ENCODE data around the gene TDRD10.

The TDRD10 gene

GRCh38 chr1:154571244-154571963 lies 69.4 kb downstream of the TDRD10 start:
- DNase-seq (ENCODE audit: low read depth), result no peak

GRCh38 chr1:154571964-154572288 lies 69.9 kb downstream of the TDRD10 start:
- no peak for DNase-seq (ENCODE audit: low read depth)
- no peak overlapping the region for H3K4me3 ChIP-seq (ENCODE audit: low read depth, low read length)

More at GRCh38 chr1:154571244-154571963, 69.4 kb downstream of the TDRD10 start:
- H3K4me3 ChIP-seq (ENCODE audit: low read depth, low read length), result no peak overlapping the region

DNA sequence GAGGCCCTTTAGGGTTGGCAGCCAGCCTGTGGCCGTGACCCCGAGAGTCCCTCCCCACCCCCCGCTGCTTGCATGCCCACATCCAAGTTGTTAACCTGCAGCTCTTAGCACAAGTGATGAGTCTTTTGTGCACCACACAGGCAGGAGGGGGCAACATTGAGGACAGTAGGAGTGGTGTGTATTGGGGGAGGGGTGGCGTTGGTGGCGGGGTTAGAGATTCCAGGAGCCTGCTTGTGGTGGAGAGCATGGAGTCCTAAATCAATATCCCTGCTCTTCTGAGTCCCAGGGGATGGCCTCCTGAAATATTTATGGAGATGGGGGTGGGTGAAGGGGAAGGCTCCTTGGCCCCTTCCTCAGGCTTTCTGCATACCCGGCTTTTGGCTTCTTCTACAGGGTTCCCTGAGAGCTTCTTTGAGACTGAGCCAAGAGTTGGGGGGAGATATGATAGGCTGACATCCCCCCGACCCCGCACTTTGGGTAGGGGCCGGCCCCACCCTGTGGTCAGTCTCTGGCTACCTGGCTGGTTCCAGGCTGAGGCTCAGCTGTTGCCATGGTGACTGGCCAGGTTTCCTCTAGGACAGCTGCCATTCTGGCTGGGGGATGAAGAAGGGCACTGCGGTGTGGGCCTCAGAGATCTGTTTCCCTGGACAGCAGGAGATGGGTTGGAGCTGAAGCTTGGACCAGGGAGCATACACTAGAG lies 70.6 kb downstream of the TDRD10 start:
- no peak for DNase-seq (ENCODE audit: low read depth)
- no peak overlapping the region for H3K4me3 ChIP-seq (ENCODE audit: low read depth, low read length)

GRCh38 chr1:154573168-154573510 lies 71.1 kb downstream of the TDRD10 start:
- H3K4me3 ChIP-seq (ENCODE audit: low read depth, low read length), result no peak overlapping the region
- no peak for DNase-seq (ENCODE audit: low read depth)

GRCh38 chr1:154574716-154575115 lies 72.7 kb downstream of the TDRD10 start:
- H3K4me3 ChIP-seq (ENCODE audit: low read depth, low read length), result no peak overlapping the region

DNA sequence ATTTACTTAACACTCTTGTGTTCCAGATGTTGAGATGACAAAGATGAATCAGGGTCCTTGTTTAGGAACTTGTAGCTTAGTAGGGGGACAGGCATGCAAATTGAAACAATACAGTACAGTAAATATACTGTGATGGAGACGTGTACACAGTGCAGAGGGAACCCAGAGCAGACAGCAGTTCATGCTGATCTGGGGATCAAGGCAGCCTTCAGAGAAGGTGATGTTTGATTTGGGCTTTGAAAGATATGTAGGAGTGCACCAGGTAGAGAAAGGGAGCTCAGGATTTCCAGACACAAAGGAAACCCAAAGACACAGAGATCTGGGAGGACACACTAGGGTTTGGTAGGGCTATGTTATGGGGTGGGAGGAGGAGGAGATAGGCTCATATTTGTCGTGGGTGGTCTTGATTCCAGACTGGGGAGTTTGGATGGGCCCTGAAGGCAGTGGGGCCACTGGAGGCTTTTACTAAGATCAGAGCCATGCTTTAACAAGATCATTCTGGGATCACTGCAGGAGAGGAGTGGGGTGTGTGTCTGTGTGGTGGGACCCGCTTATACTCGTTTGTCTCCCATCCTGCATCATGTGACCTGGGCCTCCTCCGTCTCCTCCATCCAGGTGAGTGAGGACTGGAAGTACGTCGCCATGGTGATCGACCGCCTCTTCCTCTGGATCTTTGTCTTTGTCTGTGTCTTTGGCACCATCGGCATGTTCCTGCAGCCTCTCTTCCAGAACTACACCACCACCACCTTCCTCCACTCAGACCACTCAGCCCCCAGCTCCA lies 73.3 kb downstream of the TDRD10 start:
- DNase-seq (ENCODE audit: low read depth), result no peak

More at GRCh38 chr1:154574716-154575115, 72.7 kb downstream of the TDRD10 start:
- DNase-seq (ENCODE audit: low read depth), result no peak

DNA sequence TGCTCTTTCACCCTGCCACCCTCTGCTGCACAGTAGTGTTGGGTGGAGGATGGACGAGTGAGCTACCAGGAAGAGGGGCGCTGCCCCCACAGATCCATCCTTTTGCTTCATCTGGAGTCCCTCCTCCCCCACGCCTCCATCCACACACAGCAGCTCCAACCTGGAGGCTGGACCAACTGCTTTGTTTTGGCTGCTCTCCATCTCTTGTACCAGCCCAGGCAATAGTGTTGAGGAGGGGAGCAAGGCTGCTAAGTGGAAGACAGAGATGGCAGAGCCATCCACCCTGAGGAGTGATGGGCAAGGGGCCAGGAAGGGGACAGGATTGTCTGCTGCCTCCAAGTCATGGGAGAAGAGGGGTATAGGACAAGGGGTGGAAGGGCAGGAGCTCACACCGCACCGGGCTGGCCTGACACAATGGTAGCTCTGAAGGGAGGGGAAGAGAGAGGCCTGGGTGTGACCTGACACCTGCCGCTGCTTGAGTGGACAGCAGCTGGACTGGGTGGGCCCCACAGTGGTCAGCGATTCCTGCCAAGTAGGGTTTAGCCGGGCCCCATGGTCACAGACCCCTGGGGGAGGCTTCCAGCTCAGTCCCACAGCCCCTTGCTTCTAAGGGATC lies 74.0 kb downstream of the TDRD10 start:
- no peak overlapping the region for H3K4me3 ChIP-seq (ENCODE audit: low read depth, low read length)
- no peak for DNase-seq (ENCODE audit: low read depth)

More for the DNA sequence above, 73.3 kb downstream of the TDRD10 start:
- H3K4me3 ChIP-seq (ENCODE audit: low read depth, low read length), result no peak overlapping the region

- H3K4me3 ChIP-seq (ENCODE audit: low read depth, low read length), result no peak overlapping the region
- DNase-seq (ENCODE audit: low read depth), result no peak
Measured at GRCh38 chr1:154577346-154578057, 75.5 kb downstream of the TDRD10 start.

DNA sequence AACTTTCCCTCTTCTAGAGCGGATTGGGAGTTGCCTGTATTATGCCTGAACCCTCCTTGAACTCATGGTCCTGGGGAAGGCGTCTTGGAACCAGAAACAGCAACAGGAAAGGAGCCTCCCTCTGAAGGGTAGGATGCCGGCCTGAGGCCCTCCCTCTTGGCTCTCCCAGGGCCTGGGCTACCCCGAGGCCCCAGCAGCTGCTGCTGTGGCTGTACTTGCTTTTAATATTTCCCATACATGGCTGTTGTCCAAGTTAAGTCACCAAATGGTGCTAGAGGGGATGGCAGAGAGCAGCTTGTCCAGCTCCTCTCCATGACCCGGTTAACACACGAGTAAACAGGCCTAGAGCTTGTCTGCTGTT lies 76.0 kb downstream of the TDRD10 start:
- H3K4me3 ChIP-seq (ENCODE audit: low read depth, low read length), result no peak overlapping the region
- no peak for DNase-seq (ENCODE audit: low read depth)

DNA sequence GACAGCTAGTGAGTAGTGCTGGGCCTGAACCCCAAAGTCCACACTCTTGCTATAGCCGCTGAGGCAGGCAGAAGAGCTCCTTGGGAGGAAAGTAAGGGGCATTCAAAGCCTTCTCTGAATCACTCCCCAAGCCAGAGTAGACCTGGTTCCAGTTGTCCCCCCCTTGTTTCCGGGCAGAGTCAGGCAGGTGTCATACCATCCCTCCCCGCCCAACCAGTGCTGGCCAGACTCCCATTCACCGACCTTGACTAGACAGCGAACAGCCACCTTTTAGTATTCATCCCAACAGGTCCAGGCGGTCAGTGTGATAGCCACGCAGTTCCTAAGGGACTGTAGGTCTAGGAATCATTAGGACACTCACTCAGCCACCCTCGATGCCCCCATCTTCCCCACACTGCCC lies 77.4 kb downstream of the TDRD10 start:
- DNase-seq (ENCODE audit: low read depth), result no peak
- no peak overlapping the region for H3K4me3 ChIP-seq (ENCODE audit: low read depth, low read length)

- H3K4me3 ChIP-seq (ENCODE audit: low read depth, low read length), result no peak overlapping the region
- DNase-seq (ENCODE audit: low read depth), result no peak
Measured at GRCh38 chr1:154581766-154582165, 79.7 kb downstream of the TDRD10 start.

DNA sequence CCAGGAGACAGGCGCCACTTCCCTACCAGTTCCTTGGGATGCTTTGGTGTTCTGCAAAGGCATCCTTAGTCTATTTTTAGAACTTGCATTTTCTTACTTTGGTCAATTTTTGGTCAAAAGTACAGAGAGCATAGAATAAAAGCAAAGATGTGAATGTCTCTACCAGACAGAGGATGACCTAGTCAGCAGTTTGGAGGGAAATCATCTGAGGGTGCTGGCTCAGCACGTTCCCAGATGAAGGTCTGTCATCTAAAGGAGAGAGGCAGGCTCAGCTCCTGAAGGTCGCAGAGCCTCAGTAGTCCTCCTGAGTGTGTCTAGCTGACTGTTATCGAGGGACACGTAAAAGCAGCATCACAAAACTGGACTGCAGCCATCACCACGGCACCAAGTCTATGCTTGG lies 80.9 kb downstream of the TDRD10 start:
- H3K4me3 ChIP-seq (ENCODE audit: low read depth, low read length), result no peak overlapping the region
- no peak for DNase-seq (ENCODE audit: low read depth)

- DNase-seq (ENCODE audit: low read depth), result peak; percentile 36
- no peak overlapping the region for H3K4me3 ChIP-seq (ENCODE audit: low read depth, low read length)
Measured at GRCh38 chr1:154583773-154584172, 81.8 kb downstream of the TDRD10 start.

DNA sequence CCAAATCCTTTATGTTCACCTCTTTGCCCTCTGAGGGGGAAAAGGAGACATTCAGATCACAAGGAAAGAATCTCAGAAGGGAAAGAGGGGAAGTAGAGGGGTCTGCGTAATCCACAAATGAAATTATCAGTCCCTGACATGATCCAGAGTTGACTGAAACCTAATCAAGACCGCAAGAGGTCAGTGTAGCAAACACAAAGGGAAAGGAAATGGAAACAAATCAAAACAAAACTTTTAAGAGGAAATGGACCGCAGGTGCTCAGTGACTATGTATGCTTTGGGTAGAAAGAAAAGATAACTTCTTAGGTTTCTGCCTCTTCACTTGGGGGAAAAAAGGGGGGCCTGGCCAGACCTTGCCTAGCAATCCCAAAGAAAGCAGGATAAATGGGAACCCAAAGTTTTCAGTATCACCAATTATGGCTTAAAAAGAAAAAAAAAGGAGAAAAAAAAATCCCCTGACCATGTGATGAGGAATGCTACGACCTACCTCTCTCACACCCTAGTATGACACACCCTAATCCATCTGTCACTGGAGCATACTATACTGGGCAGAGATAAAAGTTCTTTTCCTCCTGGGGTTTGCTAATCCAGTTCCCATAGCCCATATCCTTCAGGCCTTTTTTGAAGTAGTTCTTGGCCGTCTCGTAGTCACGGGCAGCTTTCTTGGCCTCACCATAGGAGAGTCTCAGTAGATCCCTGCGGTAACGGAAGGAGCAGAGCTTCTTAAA lies 82.4 kb downstream of the TDRD10 start:
- H3K4me3 ChIP-seq (ENCODE audit: low read depth, low read length), result no peak overlapping the region
- DNase-seq (ENCODE audit: low read depth), result no peak

GRCh38 chr1:154586231-154586630 lies 84.2 kb downstream of the TDRD10 start:
- no peak for DNase-seq (ENCODE audit: low read depth)
- no peak overlapping the region for H3K4me3 ChIP-seq (ENCODE audit: low read depth, low read length)

- no peak overlapping the region for H3K4me3 ChIP-seq (ENCODE audit: low read depth, low read length)
- no peak for DNase-seq (ENCODE audit: low read depth)
Measured at GRCh38 chr1:154586641-154587040, 84.6 kb downstream of the TDRD10 start.

- DNase-seq (ENCODE audit: low read depth), result no peak
- no peak overlapping the region for H3K4me3 ChIP-seq (ENCODE audit: low read depth, low read length)
Measured at GRCh38 chr1:154589780-154590179, 87.8 kb downstream of the TDRD10 start.

- DNase-seq (ENCODE audit: low read depth), result no peak
Measured at GRCh38 chr1:154590756-154591155, 88.7 kb downstream of the TDRD10 start.

DNA sequence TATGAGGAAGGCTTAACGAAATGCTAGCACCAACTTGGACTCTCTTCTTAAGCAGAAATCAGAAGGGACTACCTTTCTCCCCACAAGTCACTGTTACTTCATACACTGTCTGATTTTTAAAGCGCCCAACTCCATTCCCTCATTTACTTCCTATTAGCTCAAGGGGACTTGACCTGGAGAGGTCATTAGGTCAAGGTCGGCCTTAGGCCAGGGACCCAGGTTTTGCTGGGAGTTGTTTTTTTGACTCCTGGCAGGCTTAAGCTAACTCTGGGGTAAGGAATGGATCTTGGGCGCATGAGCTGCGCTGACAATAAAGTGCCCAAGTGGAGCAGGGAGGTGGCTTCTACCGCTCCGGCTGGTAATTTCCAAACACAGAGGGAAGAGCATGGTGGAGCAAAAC lies 89.2 kb downstream of the TDRD10 start:
- H3K4me3 ChIP-seq (ENCODE audit: low read depth, low read length), result no peak overlapping the region
- DNase-seq (ENCODE audit: low read depth), result no peak

More at GRCh38 chr1:154590756-154591155, 88.7 kb downstream of the TDRD10 start:
- no peak overlapping the region for H3K4me3 ChIP-seq (ENCODE audit: low read depth, low read length)

Measured in skeletal muscle cell (primary cell).